ENCODE measurements around the gene CXCL14.
A peak's percentile ranks its signal among the peaks of the same experiment; 100 is the strongest.

DNA sequence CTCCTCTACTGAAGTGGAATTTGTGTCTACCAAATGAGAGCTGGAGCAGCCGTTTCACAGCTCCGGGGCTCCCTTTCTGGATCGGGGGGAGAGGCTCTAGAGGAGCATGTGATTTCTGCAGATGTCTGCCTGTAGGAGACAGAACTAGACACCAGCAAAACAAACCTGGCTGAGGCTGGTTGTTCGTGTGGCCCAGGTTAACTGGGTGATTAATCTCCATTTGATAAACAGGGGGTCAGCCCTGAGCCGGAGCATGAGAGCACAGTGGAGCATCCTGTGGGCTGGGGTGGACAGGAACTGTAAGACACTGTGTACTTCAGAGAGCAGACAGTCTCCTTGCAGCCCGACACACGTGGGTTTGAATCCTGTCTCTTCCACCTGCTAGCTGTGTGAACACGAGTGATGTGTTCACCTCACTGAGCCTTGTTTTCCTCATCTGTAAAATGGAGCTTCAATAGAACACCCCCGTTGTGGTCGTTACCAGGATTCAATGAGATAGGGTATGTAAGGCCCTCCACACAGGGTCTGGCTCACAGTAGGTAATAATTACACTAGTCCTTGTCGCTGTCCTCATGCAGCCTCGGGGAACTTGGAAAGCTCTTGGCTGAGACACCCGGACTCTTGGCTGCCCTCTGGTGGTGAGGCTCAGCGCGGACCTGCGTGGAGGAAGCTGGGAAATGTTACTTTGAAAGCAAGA, 12.9 kb downstream of the CXCL14 start:
- peak; percentile 87 to 90 for TF ChIP-seq CTCF (conservative IDR thresholded peaks at IDR 0.05 in 1 of 2, IDR thresholded peaks at IDR 0.05 in 1 of 2; ENCODE audit: low read depth in 1 of 2, low read length in 2 of 2)
- no peak for TF ChIP-seq EZH2 (IDR thresholded peaks at IDR 0.05; ENCODE audit: low read length, missing control alignments)

Measured in fibroblast of lung (primary cell).